Measurements from ENCODE around the gene AP1M1.

Gene AP1M1

DNA sequence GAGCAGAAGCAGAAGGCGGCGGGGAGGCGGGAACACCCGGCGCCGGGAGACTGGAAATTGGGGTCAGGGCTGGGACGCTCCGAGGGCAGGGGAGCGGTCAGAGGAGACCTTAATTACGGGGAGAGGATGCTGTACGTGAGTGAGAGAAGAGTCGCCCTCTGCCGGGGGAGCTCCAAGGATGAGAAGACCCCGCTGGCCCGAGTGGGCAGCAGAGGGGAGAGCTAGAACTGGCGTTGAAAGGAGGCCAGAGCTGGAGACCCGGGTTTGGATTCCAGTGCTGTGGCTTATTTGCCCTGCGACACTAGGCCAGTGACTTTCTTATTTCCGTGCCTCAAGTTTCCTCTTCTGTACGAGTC, 12.0 kb upstream of the AP1M1 start:
- DNase-seq, result peak; percentile 37 to 72 (median 56)

DNA sequence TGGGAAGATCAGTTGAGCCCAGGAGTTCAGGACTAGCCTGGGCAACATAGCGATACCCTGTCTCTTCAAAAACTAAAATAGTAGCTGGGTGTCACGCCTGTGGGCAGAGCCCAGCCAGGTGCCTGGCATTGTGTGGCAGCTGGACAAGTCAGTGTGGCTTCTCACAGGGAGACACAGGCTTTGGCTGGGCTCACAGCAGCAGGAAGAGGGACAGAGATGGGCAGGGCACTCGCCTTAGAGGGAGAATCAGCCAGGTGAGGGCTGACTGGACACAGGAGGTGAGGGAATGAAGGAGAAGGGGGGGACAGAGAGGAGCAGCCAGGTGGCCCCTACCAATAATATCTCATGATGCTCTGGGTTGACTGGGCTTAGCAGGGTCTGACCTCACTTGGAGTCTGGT, 9.2 kb upstream of the AP1M1 start:
- no peak for DNase-seq

DNA sequence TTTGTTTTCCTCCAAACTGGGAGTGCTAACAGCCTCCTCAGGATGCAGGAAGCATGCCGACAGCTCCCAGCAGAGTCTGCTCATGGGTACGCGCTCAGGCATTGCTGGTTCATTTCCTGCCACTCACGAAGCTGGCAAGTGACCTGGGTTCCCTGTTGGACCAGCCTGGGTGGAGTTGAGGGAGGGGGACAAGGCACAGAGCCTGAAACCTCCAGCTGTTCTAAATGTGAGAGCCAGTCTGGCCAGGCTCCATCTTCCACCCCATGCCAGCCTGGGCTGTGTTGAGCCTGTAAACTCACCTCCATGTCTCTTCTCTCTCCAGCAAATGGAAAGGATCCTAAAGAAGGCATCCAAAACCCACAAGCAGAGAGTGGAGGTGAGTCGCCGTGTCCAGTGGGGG, 7.5 kb upstream of the AP1M1 start:
- DNase-seq, result no peak

- no peak for DNase-seq
Measured at GRCh38 chr19:16190736-16191135, 7.0 kb upstream of the AP1M1 start.

DNA sequence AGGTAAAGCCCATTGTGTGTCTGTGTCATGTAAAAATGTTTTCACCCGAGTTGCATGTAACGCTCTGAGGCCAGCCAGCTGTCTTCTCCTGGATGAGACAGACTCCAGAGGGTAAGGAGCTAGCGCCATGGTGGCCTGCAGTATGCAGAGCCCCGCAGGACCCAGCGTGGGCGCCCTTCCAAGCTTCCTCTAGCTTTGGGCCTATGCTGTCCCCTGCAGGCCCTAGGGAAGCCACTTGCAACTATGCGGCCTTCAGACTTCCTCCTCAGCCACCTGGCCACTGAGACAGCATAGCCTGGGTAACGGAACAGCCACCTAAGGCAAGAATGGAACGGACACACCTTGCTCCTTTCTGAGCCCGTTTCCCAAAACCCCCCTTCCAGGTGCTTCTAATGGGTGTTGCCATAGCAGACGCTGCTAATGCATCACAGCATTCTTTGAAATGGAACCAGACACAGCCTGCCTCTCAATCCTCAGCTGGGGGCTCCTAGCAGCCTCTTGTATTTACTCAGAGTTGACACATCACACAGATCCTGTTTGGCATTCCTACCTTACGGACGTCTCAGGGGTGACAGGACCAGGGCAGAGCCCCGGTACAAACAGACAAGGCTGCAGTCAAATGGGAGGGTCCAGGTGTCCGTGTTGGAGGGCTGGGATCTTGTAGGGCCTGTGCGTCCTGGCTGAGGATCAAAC, 6.3 kb upstream of the AP1M1 start:
- DNase-seq, result no peak

- DNase-seq, result no peak
Measured at GRCh38 chr19:16193466-16193865, 4.2 kb upstream of the AP1M1 start.

GRCh38 chr19:16197188-16197621, 506 bp upstream of the AP1M1 start:
- no peak for DNase-seq

- DNase-seq, result peak in 2 of 4 experiments; percentile 14 to 22
Measured at GRCh38 chr19:16198370-16198651, 600 bp downstream of the AP1M1 start.

DNA sequence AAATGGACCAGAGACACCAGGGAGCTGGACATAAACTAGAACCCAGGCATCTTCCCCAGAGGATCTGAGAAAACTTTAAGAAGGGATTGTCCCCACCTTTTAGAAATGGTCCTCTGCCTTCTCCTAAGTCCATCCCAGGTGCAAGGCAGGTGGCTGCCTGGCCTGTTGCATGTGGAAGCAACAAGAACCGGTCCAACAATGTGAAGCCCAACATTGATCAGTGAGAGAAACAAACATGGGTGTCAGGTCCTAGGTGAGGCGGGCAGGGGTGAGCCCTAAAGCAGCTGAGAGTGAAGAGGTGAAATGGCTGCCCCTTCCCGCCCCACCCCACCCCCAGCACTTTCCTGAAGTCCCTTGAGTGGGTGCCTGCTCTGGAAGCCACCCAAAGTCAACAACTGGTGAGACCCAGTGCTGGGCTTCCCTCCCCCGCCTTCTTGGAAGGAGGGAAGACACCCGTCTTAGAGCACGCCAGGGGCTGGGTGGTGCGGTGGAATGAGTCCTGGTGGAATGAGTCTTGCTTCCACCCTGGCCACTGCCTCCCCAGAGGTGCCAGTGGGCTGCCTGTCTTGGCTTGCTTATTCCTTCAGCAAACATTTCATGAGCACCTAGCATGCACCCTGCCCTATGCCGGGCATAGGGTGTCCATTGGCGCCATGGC, 1.7 kb downstream of the AP1M1 start:
- no peak for DNase-seq

DNA sequence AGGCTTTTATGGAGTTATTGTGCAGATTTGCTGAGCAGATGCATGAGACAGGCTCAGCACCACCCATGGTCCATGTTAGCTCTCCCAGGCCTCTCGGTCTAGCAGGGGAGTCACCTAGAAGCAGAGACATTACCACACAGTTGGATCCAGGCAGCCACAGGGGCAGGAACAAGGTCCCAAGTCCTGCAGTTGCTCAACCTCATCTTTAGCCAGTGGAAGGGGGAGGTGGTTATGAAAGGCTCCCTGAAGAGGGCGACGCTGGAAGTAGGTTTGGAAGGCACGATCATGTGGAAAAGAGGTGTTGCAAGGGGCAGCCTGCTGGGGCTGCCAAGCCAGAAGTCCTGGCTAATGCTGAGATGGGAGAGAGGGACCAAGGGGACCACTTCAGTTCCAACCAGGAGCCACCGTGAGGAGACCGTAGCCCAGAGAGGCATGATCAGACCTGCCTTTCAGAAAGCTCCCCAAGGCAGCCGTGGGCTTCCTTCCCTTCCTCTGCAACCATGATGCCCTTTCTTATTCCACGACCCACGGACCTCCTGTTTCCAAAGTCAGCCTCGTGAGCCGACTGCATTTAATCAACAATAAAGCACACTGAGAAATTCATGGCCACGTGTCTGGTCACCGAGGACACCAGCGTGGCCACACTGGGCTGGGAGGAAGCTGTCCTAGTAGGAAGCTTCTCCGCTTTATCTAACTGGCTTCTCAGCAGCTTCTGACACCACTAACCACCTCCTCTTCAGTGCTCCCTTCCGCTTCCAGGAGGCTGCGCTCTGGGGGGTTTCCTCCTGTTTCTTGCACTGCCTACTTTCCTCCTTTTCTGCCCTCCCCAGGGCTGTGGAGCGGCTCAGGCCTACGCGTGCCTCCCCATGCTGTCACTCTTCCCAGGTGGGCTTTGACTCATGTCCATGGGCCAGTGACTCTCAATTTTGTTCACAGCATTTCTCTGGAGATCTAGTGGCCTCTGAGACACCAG, 2.6 kb downstream of the AP1M1 start:
- peak; percentile 49 to 68 (median 59) for DNase-seq

DNA sequence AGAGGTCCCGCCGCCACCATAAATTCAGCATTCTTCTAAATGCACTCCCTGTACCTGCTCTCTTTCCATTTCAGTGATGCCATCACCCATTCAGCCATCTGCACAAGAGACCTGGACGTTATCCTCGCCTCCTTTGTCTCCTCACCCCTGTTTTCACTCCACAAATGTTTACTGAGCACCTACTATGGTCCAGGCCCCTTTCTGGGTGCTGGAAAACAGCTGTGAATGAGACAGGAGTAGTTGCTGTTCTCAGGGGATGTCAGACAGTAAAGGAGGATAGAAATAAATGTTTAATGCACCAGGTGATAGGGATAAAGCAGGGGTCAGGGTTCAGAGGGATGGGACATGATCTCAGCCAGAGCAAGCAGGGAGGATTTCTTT, 3.3 kb downstream of the AP1M1 start:
- no peak for DNase-seq

GRCh38 chr19:16202320-16203255, 4.9 kb downstream of the AP1M1 start:
- no peak for DNase-seq

- no peak for DNase-seq
Measured at GRCh38 chr19:16203256-16204004, 5.7 kb downstream of the AP1M1 start.

GRCh38 chr19:16204005-16204294, 6.2 kb downstream of the AP1M1 start:
- no peak for DNase-seq

GRCh38 chr19:16205205-16206045, 7.7 kb downstream of the AP1M1 start:
- no peak for DNase-seq

DNA sequence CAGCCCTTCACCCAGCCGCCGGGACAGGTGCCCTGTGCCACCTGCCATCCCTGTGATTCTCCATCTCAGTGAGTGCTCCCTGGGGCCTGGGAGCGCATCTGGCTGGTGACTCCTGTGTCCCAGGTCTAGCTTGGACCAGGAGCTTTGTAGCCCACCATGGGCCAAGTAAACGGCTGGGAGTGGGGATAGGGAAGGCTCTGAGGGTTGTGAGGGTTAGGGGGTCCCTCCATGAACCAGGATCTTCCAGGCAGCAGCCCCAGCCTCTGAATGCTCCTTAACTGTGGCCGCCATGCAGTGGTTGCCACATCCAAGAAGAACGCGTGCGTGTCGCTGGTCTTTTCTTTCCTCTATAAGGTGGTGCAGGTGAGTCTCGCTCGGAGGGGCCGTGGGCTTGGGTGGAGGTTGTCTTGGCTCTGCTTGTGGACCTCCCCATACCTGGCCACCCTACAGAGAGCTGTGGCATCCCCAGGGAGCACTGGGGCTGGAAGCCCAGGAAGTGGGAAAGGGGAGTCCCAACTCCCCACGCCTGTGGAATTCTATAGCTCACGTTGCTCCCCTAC, 8.4 kb downstream of the AP1M1 start:
- no peak for DNase-seq

DNA sequence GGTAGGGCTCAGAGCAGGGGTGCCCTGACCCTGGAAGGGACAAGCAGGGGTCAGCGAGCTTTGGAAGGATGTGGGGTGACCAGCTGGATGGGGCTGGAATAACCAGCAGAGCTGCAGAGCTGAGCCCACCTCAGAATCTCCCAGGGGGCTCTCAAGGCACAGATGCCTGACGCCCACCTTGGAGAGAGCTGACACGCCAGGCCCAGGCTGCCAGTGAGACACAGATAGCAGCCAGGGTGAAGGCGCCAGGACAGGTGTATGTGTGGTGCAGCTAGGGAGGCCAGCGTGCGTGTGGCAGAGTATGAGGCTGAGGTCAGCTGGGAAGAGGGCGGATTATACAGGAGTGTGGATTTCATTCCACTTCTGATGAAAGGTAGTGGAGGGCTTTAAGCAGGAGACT, 8.9 kb downstream of the AP1M1 start:
- no peak for DNase-seq

- DNase-seq, result no peak
Measured at GRCh38 chr19:16207063-16207462, 9.4 kb downstream of the AP1M1 start.

DNA sequence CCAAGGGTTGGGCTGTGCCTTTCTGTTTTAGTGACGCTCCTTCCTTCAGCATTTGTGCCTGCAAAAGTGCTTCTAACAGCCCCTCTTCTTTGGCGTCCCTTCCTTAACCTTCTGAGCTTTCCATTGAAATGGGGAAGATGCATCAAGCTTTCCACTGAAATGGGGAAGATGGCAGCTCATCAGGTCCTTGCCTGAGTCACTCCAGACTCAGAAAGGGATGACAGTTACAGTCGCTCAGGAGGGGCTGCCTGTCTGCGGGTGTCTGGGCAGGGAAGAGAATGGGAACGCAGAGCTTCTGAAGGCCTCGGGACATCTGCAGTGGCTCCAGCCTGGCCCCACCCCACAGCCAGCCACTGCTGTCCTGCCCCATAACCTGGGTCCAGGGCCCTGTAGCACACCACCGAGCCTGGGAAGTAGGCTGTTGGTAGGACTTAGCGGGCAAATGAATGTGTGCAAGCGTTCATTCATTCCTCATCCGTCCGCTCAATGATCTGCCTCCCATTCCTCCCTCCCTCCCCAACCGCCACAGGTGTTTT, 9.8 kb downstream of the AP1M1 start:
- DNase-seq, result peak in 3 of 4 experiments; percentile 32 to 49 (median 39)

DNA sequence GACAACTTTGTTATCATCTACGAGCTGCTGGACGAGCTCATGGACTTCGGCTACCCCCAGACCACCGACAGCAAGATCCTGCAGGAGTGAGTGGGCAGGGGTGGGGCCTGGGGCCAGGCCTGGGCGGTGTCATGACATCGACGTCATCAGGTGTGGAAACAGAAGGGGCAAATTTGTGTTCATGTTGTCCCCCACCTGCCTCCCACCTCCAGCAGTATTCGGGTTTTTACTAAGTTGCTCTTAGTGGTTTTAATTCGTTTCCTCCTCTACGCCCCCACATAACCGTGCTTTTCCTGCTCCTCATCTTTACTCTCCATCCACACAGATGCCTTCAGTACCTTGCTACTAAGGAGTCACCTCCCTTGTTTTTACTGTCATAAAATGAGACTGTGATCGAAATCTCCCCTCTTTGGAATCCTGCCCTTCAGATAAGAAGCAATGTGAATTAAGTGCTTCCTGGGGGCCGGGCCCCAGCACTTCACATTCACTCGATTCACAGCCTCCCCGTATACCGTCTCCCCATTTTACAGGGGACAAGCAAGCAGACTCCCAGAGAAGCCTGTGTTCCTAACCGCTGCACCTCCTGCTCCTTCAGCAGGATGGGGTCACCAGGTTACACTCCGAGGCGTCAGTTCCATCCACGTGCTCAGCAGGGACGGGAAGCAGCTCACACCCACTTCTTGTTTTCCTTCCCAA, 10.5 kb downstream of the AP1M1 start:
- DNase-seq, result no peak
